Epidermal melanocyte (primary cell): ENCODE measurements around the gene KIF1B.

Source experiments
- DNase-seq: peaks from one replicate; pipeline ENCODE4 v3.0.0; 2011; ENCODE audit warnings: low spot score; ENCODE audit not compliant: insufficient read length

Gene KIF1B, protein sequence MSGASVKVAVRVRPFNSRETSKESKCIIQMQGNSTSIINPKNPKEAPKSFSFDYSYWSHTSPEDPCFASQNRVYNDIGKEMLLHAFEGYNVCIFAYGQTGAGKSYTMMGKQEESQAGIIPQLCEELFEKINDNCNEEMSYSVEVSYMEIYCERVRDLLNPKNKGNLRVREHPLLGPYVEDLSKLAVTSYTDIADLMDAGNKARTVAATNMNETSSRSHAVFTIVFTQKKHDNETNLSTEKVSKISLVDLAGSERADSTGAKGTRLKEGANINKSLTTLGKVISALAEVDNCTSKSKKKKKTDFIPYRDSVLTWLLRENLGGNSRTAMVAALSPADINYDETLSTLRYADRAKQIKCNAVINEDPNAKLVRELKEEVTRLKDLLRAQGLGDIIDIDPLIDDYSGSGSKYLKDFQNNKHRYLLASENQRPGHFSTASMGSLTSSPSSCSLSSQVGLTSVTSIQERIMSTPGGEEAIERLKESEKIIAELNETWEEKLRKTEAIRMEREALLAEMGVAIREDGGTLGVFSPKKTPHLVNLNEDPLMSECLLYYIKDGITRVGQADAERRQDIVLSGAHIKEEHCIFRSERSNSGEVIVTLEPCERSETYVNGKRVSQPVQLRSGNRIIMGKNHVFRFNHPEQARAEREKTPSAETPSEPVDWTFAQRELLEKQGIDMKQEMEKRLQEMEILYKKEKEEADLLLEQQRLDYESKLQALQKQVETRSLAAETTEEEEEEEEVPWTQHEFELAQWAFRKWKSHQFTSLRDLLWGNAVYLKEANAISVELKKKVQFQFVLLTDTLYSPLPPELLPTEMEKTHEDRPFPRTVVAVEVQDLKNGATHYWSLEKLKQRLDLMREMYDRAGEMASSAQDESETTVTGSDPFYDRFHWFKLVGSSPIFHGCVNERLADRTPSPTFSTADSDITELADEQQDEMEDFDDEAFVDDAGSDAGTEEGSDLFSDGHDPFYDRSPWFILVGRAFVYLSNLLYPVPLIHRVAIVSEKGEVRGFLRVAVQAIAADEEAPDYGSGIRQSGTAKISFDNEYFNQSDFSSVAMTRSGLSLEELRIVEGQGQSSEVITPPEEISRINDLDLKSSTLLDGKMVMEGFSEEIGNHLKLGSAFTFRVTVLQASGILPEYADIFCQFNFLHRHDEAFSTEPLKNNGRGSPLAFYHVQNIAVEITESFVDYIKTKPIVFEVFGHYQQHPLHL (N-terminal part only)

DNA sequence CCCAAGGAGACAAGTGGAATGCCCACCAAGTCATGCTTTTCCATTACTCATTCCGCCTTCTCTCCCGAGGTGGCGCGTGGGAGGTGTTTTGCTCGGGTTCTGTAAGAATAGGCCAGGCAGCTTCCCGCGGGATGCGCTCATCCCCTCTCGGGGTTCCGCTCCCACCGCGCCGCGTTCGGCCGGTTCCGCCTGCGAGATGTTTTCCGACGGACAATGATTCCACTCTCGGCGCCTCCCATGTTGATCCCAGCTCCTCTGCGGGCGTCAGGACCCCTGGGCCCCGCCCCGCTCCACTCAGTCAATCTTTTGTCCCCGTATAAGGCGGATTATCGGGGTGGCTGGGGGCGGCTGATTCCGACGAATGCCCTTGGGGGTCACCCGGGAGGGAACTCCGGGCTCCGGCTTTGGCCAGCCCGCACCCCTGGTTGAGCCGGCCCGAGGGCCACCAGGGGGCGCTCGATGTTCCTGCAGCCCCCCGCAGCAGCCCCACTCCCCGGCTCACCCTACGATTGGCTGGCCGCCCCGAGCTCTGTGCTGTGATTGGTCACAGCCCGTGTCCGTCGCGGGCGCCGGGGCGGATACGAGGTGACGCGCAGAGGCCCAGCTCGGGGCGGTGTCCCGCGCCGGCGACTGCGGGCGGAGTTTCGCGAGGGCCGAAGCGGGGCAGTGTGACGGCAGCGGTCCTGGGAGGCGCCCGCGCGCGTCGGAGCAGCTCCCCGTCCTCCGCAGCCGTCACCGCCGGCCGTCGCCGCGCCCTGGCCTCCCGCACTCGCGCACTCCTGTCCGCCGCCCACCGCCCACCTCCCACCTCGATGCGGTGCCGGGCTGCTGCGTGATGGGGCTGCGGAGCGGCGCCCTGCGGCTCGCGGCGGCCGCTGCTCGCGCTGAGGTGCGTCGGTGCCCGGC, at the start of gene KIF1B:
KIF1B (plus strand) TSS at position 666 of the 906 bp plus-strand sequence. CDS start 21,759 bp downstream, outside the sequence.
- DNase-seq = peak; percentile 98

- DNase-seq = no peak
Observed at GRCh38 chr1:10160907-10161490, 49.4 kb upstream of the KIF1B start.

DNA sequence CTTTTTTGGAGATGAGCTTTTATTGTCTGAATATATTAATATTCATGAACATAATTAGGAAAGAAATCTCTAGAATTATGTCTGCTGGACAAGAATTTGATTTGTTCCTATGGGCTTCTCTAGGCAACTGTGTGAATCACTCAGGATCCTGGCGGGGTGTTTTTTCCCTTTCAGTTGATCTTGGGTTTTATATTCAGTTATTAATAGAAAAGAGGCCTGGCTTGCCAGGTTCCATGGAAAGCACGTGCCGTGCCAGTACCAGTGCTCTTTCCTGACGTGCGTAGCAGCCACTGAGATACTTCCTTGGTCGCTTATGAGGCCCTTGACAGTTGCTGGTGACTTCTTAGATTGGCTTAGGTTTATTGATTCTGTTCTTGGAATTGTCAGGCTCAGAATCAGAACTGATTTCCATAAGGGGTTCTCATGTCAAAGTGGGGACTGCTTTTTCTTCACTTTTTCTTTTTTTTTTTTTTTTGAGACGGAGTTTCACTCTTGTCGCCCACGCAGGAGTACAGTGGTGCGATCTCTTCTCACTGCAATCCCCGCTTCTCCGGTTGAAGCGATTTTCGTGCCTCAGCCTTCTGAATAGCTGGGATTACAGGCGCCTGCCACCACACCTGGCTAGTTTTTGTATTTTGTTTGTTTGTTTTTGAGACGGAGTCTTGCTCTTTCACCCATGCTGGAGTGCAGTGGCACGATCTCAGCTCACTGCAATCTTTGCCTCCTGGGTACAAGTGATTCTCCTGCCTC, 48.7 kb upstream of the KIF1B start:
- no peak for DNase-seq

- no peak for DNase-seq
Observed at GRCh38 chr1:10168912-10169514, 41.4 kb upstream of the KIF1B start.

DNA sequence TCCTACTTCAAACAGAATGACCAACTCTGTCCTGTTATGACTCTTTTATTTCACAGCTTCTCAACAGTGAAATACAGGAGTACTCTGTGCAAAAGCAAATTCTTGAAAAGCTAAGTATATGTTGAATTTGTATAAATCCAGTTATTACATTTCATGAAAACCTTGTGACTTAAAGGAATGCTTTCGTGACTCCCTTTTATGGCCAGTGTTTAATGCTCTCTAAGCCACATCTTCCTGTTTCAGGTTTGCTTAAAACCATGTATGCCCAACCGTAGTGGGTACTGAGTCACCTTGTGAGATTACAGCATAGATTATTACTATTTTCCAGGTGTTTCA, 40.2 kb upstream of the KIF1B start:
- no peak for DNase-seq

- DNase-seq = no peak
Observed at GRCh38 chr1:10171105-10171767, 39.1 kb upstream of the KIF1B start.

GRCh38 chr1:10171995-10172669, 38.2 kb upstream of the KIF1B start:
- DNase-seq = no peak

- DNase-seq = no peak
Observed at GRCh38 chr1:10173582-10173981, 36.8 kb upstream of the KIF1B start.

DNA sequence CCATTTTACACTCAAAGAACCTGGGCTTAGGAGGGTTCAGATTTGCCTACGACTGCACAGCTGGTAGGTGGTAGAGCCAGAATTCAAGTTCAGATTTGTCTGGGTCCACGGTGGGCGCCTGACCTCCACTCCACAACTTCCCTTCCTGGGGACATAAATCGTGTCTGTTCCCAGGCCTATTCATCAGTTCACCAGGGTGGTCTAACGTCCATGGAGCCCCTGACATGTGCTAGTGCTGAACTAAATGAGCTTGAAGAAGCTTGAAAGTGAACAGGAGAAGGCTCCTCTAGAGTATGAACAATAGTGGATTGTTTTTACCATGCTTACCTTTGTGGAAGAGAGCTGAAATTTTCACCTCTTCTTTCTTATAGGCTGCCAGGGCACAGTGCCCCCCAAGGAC, 32.5 kb upstream of the KIF1B start:
- no peak for DNase-seq

GRCh38 chr1:10178597-10179405, 31.6 kb upstream of the KIF1B start:
- no peak for DNase-seq

GRCh38 chr1:10179406-10180091, 30.8 kb upstream of the KIF1B start:
- no peak for DNase-seq

- no peak for DNase-seq
Observed at GRCh38 chr1:10181154-10181553, 29.2 kb upstream of the KIF1B start.

GRCh38 chr1:10185759-10186158, 24.6 kb upstream of the KIF1B start:
- DNase-seq = no peak

GRCh38 chr1:10186331-10187025, 23.9 kb upstream of the KIF1B start:
- no peak for DNase-seq

DNA sequence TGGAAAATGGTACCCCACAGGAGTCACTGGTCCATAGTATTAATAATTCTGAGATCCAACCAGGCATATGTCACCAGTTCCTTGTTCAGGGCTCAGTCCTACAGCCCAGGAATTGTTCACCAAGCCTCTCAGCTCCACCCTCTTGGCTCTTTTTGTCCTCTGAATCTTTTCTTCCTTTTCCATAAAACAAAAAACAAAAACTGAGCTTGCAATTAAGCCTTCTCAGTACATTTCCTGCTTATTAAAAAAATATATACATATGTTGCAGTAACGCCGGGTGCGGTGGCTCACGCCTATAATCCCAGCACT, 23.4 kb upstream of the KIF1B start:
- no peak for DNase-seq

DNA sequence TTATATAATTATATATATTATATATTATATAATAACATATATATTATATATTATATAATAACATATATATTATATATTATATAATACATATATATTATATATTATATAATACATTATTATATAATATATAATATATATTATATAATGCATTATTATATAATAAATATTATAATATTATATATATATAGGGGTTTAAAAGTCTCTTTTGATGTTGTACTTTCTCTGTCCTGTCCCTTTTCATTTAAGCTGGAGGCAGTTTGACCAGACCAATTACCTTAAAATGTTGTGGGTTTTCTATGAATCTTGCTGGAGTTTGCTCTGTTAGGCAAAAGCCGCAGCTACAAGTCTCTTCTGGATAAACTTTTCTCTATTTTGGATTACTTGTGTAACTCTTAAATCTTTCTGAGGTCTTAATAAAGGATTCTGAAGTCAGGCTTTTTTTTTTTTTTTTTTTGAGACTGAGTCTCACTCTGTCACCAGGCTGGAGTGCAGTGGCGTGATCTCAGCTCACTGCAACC, 22.2 kb upstream of the KIF1B start:
- no peak for DNase-seq
